HL-60/S4 treated with retinoic acid at 250 ng/mL for 4 days and 3 days (cell line): ENCODE results near the gene PET100.

ENCODE experiments used
- in situ Hi-C: fragments of 300-500 bp; cut with MboI; formaldehyde crosslinking; loops from 2 replicates; pipeline ENCODE4 v1.7.0; 2022; ENCODE audit warnings: low sequenced_read_pairs

PET100 gene

DNA sequence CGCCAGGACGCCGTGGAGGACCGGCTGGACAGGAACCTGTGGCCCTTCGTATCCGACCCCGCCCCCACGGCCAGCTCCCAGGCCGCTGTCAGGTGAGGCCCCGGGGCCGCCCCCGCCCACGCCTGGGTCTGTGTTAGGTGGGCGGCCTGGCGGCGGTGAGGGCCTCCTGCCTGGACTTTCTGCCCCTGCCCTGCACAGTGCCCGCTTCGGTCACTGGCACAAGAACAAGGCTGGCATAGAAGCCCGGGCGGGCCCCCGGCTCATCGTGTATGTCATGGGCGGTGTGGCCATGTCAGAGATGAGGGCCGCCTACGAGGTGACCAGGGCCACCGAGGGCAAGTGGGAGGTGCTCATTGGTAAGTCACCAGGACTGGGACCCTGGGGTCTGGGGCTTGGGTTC is 17.6 kb downstream of the PET100 start:
- in situ Hi-C loops, result no loop called here

DNA sequence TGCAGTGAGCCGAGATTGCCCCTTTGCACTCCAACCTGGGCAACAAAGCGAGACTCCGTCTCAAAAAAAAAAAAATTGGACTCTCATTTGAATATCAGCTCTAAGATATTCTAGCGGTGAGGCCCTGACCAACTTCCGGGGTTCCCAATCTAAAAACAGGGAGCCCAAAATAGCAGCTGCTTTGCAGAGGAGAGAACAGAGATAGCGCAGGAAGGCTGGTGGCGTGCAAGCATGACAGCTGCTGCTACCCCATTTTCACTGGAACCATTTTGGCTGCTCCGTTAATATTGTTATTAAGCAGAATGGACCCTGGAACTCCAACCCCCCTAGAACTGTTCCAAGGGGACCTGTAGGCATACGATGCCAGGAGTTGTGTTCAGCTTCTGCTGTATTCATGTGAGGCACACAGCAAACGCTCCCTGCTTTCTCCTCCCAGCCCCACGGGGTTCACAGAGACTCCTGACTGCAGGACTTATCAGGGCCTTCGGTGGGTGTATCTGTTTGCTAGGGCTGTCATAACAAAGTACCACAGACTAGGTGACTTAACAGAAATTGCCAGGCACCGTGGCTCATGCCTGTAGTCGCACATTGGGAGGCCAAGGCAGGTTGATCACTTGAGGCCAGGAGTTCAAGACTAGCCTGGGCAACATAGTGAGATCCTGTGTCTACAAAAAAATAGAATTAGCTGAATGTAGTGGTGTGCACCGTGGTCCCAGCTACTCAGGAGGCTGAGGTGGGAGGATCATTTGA is 18.8 kb downstream of the PET100 start:
- in situ Hi-C loops, result no loop called here

DNA sequence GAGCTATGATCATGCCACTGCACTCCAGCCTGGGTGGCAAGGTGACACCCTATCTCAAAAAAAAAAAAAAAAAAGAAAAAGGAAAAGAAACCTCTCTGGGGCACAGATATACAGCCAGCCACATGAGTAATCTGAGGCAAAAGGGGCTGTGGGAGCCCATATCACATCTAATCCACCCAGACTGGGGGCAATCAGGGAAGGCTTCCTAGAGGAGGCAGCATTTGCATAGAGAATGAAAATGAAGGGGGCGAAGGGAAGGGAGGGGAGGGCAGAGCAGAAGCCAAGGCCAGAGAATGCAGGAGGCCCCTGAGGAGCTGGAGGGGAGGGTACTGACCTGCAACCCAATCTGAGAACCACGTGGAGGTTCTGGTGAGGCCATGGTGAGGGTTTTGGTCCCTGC is 20.6 kb downstream of the PET100 start:
- in situ Hi-C loops, result no loop called here

DNA sequence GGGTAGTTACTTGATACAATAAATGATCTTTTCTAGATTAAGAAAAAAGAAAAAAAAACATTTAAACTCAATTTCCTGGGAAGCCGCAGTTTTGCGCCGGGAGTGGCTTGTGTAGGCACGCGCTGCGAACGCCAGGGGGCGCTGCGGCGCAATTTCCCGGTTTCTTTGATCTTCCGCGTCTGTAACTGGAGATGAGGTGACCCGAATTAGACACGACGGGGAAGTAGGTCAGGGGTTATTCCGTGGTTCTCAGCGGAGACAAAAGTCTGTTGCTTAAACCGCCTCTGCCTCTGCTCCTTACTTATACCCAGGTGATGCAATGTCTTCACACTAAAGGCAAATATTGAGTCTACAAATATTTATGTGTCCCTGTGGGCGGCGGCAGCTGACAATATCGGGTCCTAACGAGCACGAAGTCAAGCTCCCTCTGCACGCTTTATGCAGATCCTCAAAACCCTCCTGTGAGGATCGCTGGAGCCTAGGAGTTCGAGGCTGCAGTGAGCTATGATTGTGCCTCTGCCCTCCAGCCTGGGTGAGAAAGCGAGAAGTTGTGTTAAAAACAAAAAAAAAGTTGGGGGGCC is 22.6 kb downstream of the PET100 start:
- in situ Hi-C loops, result no loop called here

DNA sequence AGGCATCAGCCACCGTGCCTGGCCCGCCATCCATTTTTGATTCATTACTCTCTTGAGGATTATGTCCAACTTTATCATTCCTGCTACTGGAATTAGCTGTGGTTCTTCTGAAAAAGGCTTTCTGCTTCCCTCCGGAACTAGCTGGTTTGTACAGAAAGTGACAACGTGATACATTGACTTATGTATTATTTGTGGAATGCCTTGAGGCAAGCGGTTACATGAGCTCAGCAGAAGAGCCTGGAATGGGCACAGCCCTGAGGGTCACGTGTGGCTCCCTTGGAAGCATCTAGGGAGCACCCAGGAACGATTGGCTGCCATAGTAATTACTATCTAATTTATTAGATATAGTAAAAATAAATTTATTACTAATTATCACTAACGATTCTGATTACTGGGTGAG is 24.8 kb downstream of the PET100 start:
- in situ Hi-C loops, result no loop called here

DNA sequence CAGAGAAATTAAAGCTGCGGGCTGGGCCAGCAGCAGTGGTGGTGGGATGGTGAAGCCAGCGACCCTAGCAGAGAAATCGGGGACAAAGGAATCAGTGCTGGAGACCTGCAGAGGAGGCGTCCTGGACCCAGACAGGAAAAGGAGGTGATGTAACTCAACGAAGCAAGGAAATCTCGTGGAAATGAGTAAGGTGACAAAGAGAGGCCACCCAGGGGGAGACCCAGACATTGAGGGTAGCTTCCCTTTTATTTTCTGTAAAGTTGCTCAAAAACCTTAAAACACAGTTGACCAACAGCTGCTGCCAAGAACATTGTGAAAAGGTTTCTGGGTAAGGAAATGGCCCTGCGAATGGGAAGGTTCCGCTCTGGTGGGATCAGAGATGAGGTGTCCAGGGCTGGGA is 26.0 kb downstream of the PET100 start:
- in situ Hi-C loops, result no loop called here

DNA sequence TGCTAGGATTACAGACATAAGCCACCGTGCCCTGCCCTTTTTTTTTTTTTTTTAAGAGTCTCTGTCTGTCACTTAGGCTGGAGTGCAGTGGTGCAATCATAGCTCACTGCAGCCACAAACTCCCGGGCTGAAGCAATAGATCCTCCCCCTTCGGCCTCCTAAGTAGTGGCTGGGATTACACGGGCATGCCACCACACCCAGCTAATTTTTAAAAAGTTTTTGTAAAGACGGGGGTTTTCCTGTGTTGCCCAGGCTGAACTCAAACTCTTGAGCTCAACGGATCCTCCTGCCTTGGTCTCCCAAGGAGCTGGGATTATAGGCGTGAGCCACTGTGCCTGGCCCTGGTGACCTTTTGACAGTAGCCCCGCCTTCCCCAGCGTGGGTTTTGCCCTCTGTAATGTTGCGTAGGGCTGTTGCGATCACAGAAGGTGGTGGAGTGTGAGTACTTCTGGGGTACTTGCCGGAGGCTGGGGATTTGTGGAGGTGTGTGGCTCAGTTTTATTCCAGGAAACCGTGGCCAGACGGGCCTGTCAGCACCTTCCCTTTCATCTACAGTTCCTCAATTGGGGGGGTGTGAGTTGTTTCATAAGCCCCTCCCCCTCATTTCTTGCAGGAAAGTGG is 27.6 kb downstream of the PET100 start:
- in situ Hi-C loops, result no loop called here

DNA sequence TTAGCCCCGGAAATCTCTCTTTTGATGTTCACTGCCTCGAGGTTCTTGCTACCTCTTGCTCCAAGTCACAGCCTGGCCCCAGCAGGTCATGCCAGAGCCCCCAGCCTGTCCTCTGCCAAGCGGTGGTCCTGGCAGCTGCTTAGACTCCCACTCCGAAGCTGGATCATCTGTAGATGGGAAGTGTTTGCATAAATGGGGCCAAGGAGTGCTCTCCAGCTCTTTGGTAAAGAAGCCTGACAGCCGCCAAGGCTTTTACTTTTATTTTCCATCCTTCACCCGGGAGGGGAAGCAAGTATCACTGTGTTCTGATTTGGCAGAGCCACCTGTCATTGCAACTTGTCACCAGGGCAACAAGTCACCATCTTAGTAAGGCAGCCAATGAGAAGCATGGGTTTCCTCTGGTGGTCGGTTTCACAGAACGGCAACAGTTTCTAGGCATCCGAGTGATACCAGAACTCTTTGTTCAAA is 28.7 kb downstream of the PET100 start:
- in situ Hi-C loops, result no loop called here

DNA sequence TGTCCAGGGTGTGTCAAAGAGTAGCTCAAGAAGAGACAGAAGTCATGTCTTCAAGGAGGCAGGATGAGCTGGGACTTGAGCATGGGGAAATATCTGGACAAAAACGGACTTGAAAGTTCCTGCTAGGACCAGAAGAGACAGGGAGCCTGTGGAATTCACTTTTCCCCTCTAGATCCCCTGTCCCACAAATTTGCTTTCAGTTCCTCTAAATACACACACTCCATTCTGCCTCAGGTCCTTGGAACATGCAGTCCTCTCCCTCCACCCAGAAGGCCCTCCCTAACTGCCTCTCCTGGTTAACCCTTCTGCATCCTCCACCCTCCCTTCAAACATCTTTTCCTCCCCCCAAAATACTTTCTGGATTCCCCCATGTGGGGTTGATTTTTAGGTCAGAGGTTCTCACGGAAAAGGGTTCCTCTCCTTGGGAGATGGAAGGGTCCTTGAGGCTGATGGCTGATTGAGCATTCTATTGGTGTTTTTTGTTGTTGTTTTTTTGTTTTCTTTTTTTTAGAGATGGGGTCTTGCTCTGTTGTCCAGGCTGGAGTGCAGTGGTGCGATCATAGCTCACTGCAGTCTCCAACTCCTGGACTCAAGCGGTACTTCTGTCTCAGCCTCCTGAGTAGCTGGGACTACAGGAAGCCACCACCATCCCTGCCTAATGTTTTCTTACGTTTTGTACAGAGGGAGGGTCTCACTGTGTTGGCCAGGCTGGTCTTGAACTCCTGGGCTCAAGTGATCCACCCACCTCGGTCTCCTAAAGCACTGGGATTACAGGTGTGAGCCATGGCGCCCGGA is 32.3 kb downstream of the PET100 start:
- in situ Hi-C loops, result no loop called here

DNA sequence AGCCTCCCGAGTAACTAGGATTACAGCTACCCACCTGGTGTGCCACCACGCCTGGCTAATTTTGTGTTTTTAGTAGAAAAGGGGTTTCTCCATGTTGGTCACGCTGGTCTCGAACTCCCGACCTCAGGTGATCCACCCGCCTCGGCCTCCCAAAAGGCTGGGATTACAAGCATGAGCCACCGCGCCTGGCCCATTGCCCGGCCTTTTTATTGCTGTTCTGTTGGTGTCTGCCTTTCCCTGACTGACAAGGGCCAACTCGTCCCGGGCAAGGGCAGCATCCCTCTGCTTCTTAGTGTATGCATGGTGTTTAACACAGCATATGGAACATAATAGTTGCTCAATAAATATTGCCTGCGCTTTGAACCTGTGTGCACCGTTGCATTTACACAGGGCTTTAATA is 33.1 kb downstream of the PET100 start:
- in situ Hi-C loops, result no loop called here

DNA sequence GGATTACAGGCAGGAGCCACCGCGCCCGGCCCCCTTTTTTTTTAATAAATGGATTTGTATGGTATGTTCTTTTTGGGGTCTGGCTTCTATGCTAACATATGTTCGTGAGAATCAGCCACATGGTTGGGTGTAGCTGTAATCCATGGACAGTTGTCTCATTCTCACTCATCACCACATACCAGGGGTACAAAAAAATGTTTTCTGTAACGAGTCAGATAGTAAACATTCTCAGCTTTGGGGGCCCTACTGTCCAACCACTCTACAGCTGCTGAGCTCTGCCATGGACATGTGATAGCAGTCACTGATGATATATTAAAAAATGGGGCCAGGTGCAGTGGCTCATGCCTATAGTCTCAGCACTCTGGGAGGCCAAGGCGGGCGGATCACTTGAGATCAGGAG is 34.1 kb downstream of the PET100 start:
- in situ Hi-C loops, result no loop called here

DNA sequence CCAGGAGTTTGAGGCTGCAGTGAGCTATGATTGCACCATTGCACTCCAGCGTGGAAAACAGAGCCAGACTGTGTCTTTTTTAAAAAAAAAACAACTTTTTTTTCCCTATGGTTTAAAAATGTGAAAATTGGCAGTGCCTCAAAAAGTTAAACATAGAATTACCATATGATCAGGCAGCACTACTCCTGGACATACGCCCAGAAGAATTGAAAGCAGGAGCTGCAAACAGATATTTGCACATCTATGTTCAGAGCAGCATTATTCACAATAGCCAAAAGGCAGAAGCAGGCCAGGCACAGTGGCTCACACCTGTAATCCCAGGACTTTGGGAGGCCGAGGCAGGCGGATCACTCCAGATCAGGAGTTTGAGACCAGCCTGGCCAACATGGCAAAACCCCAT is 35.5 kb downstream of the PET100 start:
- in situ Hi-C loops, result no loop called here

DNA sequence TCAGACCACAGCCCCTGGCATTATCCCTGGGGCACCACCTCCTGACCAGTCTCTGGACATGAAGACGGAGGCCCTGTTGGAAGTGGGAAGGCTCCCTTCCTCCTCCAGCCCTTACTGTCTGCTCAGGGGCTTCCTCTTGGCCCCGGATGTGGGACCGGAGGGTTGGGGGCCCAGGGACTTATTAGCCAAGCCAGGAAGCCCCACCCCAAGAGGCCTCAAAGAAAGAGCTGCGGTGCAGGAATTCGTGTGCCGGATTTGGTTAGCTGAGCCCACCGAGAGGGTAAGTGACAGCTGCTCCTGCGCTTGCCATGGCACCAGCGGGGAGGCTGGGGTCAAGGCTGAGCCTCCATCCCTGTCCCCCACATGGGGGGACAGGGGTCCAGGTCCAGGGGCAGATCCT is 39.2 kb downstream of the PET100 start, which contains the start of gene RETN:
RETN (plus strand) TSS at position 208 of the 400 bp plus-strand sequence. CDS start 278 bp downstream, outside the sequence.
- in situ Hi-C loops, result no loop called here

DNA sequence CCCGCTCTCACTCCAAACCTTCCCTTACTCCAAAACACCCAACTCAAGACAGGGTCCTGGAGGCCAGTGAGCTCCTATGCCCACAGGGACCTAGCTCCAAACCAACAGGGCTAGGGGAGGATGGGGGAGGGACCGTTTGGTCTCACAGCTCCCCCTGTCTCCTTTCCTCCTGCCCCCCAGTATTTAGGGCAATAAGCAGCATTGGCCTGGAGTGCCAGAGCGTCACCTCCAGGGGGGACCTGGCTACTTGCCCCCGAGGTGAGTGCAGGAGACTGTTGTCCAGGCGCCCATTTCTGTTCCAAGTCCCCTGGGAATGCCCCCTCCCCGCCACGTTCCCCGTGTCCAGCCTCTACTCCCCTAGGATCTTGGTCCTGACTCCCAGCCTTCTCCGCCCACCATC is 40.0 kb downstream of the PET100 start:
- in situ Hi-C loops, result no loop called here

DNA sequence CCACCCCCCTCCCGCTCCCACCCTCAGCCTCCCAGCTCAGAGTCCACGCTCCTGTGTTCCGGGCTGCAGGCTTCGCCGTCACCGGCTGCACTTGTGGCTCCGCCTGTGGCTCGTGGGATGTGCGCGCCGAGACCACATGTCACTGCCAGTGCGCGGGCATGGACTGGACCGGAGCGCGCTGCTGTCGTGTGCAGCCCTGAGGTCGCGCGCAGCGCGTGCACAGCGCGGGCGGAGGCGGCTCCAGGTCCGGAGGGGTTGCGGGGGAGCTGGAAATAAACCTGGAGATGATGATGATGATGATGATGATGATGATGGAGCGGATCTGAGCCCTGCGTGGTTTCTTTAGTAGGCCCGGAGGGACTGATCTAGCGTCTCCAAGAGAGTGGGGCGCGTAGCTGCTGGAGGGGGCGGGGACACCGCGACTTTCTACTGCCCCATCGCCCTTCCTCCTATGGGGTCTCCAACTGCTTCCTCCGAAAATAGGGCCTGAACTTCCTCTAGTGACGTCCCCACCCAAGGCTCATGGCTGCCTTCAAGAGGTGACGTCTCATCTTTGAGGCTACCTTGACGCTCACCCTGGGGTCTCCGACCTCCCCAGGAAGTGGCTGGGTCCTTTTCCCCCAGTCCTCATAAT is 40.7 kb downstream of the PET100 start:
- in situ Hi-C loops, result no loop called here

DNA sequence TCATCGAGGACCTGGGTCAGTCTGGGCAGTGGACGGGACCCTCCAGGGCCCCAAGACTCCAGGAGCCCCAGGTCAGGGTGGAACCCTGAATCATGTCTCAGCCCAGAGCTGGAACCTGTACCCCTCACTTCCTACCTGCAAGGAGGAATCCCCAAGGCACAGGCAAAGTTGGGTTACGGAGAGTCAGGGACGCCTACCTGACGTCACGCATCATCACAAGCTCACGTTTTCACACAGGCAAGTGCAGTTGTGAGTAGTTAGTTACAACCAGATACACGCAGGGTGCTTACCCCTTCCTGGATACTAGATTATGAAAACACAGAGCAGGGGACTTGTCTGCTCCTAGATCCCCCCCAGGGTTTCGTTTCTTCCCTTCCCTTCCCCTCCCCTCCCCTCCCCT is 41.2 kb downstream of the PET100 start:
- in situ Hi-C loops, result no loop called here

DNA sequence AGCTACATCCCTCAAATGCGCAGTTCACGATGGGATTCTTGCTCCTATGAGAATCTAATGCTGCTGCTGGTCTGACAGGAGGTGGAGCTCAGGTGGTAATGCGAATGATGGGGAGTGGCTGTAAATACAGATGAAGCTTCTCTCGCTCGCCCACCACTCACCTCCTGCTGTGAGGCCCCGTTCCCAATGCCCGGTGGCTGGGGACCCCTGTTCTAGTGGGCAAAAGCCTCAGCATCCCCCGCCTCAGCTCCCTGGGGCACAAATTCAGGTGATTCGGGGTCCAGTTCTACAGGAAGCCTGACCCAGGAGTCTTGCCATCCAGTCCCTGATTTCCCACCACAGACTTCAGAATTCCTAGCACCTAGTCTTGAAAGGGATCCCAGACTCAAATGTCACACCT is 42.9 kb downstream of the PET100 start:
- in situ Hi-C loops, result no loop called here

DNA sequence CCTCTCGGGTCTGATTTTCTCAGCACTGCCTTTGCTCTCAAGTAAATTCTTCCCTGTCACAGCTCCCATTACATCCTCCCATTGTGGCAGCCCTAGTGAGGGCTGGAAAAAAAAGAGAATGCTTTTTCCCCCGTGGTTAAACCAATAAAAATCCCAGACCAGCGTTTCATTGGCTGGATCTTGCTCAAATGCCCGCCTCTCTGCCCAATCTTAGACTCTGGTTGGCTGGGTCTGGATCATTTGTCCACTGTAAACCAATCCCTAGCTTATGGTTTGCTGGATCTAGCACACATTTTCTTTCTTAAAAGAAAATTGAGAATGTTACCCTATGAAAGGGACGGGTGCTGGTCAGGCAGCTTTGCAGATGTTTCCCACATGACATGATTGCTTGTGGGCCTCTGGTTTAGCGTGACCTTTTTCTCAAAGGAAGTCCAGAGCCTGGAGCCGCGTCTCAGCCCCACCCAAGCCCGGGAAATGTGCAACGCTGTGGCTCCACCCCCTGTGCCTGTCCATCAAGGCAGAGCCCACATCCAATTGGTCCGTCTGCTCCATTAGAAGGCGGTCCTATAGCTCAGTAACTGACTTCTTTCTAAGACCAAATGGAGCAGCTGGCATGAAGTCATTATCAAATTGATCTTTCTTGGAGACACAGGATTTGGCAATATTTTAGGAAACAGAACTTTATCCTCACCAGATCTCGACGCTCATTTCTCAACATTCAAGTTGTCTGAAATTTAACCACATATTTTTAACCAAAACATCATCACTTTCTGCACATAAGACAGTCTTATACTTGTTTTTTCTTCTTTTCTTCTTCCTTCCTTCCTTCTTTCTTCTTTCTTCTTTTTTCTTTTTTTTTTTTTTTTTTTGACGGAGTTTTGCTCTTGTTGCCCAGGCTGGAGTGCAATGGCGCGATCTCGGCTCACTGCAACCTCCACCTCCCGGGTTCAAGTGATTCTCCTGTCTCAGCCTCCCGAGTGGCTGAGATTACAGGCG is 44.7 kb downstream of the PET100 start:
- in situ Hi-C loops, result no loop called here

DNA sequence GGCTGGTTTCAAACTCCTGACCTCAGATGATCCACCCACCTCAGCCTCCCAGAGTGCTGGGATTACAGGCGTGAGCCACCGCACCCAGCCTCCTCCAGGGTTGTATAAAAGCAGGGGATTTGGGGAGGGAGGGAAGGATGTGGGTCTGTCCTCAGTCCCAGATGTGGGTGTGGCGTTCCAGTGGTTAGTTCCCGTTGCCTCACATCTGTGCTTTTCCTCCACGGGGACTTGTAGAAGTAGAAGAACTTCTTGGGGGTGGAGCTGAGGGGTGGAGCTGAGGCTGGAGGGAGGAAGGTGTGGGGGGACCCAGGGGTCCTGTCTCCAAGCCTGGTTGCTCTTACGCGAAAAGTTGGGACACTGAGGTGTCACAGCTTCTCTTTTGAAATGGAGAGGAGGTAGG is 46.8 kb downstream of the PET100 start:
- in situ Hi-C loops, result no loop called here

DNA sequence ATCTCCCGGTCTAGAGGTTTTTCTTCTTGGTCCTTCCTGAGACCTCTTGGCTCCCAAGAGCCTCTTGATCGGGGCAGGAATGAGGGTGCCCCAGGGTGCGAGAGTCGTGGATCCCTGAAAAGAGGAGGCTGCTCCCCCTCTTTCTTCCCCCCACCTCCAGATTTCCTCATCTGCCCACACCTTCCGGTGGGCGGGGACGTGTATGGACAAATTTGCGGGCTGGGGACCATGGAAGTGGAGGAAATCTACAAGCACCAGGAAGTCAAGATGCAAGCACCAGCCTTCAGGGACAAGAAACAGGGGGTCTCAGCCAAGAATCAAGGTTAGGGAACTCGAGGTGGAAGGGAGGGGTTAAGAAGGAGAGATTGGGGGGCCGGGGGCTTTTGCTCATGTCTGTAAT is 47.3 kb downstream of the PET100 start, which contains the start of gene MCEMP1:
MCEMP1 (plus strand) TSS at position 237 of the 400 bp plus-strand sequence; CDS start at position 268, 31 bp downstream.
- in situ Hi-C loops, result no loop called here
